Neutrophil (primary cell): ENCODE results near the gene DUSP3.

Experiments
- H3K27ac ChIP-seq: fragments of 200-600 bp; sonication (generic); 2 replicates; pipeline ENCODE4 v1.5.1; 2016; ENCODE audit warnings: mild to moderate bottlenecking, moderate library complexity
- H3K27me3 ChIP-seq: fragments of 200-600 bp; sonication (generic); 2 replicates; pipeline ENCODE4 v1.6.0; 2016; ENCODE audit warnings: mild to moderate bottlenecking
- H3K36me3 ChIP-seq: fragments of 200-600 bp; sonication (generic); 2 replicates; pipeline ENCODE4 v1.5.1; 2017
- H3K4me1 ChIP-seq, 2 experiments: fragments of 200-600 bp in 1 of 2; sonication (generic) in 1 of 2; 1 replicate in 1 of 2; 2 replicates in 1 of 2; pipeline versions ENCODE4 v1.5.1 to v1.6.1; 2013 to 2016; ENCODE audit warnings: low read depth in 1 of 2, low read length in 1 of 2, mild to moderate bottlenecking in 1 of 2, moderate library complexity in 1 of 2; ENCODE audit not compliant: control insufficient read depth in 1 of 2, insufficient read depth in 1 of 2
- H3K4me3 ChIP-seq, 2 experiments: fragments of 200-600 bp in 1 of 2; sonication (generic) in 1 of 2; 1 replicate in 1 of 2; 2 replicates in 1 of 2; pipeline ENCODE4 v1.5.1; 2013 to 2016; ENCODE audit warnings: low read depth in 1 of 2, low read length in 1 of 2, mild to moderate bottlenecking in 1 of 2, moderate library complexity in 1 of 2
- H3K9me3 ChIP-seq: fragments of 200-600 bp; sonication (generic); 2 replicates; pipeline ENCODE4 v1.5.1; 2016
- CTCF ChIP-seq: fragments of 200-600 bp; sonication (generic); IDR thresholded peaks from 2 replicates; pipeline ENCODE4 v1.5.1; 2016; ENCODE audit warnings: antibody characterized with exemption

Gene DUSP3

GRCh38 chr17:43780135-43780534, 1.4 kb upstream of the DUSP3 start, which contains the start of gene CFAP97D1:
Gene CFAP97D1 (plus strand): TSS chr17:43780435. CDS start chr17:43780463, 28 bp downstream.
- H3K27ac ChIP-seq: no peak within 1 kb of the TSS
- H3K27me3 ChIP-seq: peaks cover 30% of the 10 kb centered on the region
- peaks cover 14 to 22% of the 10 kb centered on the region in 2 experiments for H3K4me1 ChIP-seq
- H3K36me3 ChIP-seq: no peaks in the 10 kb centered on the region
- TF ChIP-seq CTCF: no peak
- H3K4me3 ChIP-seq: peak within 1 kb of the TSS; percentile 80 to 93
- H3K9me3 ChIP-seq: no peaks in the 10 kb centered on the region

- Histone ChIP-seq H3K9me3 (no peaks in the 10 kb centered on the region), H3K27me3 (peaks cover 30% of the 10 kb centered on the region), H3K4me3 (peak overlapping the region; percentile 80 to 93), H3K27ac (no peak overlapping the region), H3K4me1 (peaks cover 15 to 29% of the 10 kb centered on the region in 2 experiments), H3K36me3 (no peaks in the 10 kb centered on the region)
- no peak for TF ChIP-seq CTCF
Measured at GRCh38 chr17:43779145-43780125, 658 bp upstream of the DUSP3 start.

- Histone ChIP-seq H3K4me1 (peaks cover 34 to 51% of the 10 kb centered on the region in 2 experiments), H3K27ac (no peak overlapping the region), H3K27me3 (peaks cover 6% of the 10 kb centered on the region), H3K9me3 (no peaks in the 10 kb centered on the region), H3K36me3 (no peaks in the 10 kb centered on the region), H3K4me3 (no peak overlapping the region)
- TF ChIP-seq CTCF: no peak
Measured at GRCh38 chr17:43774304-43775250, 4.2 kb downstream of the DUSP3 start.

- Histone ChIP-seq H3K36me3 (no peaks in the 10 kb centered on the region), H3K27me3 (no peaks in the 10 kb centered on the region), H3K27ac (peak overlapping the region; percentile 80), H3K9me3 (no peaks in the 10 kb centered on the region), H3K4me1 (peaks cover 30 to 51% of the 10 kb centered on the region in 2 experiments), H3K4me3 (peak overlapping the region; percentile 4 to 20)
- no peak for TF ChIP-seq CTCF
Measured at GRCh38 chr17:43772877-43773648, 5.7 kb downstream of the DUSP3 start.

GRCh38 chr17:43771463-43771862, 7.3 kb downstream of the DUSP3 start:
- Histone ChIP-seq H3K27me3 (no peaks in the 10 kb centered on the region), H3K4me1 (peaks cover 29 to 48% of the 10 kb centered on the region in 2 experiments), H3K9me3 (no peaks in the 10 kb centered on the region), H3K4me3 (no peak overlapping the region), H3K36me3 (no peaks in the 10 kb centered on the region), H3K27ac (no peak overlapping the region)
- no peak for TF ChIP-seq CTCF
